Stimulated activated CD8-positive, alpha-beta memory T cell treated with anti-CD3 and anti-CD28 coated beads, Interleukin-15, amount 100 ng/mL, for 48 hours (primary cell): Measurements from ENCODE around the gene CLINT1.
"Not testable (repeated sequence)": the region's sequence is repeated elsewhere in the genome, so short reads cannot be mapped to it uniquely, and the experiment has no call there.

Experiments
- DNase-seq, 2 donors: peaks; one replicate each; pipeline ENCODE4 v3.0.0-alpha.2; 2020; ENCODE audit warnings: low read depth in 2 of 2

Gene CLINT1

GRCh38 chr5:157858527-157859226, at the start of gene CLINT1:
TSS of gene CLINT1 (minus strand) at chr5:157859145. CDS start at chr5:157858970, 175 bp downstream.
- DNase-seq: peak; percentile 82

- no peak for DNase-seq
Measured at GRCh38 chr5:157908459-157908858, 49.5 kb upstream of the CLINT1 start.

GRCh38 chr5:157907479-157907878, 48.5 kb upstream of the CLINT1 start:
- DNase-seq: no peak

GRCh38 chr5:157903117-157903450, 44.1 kb upstream of the CLINT1 start:
- DNase-seq: no peak

- DNase-seq: no peak
Measured at GRCh38 chr5:157902449-157903116, 43.6 kb upstream of the CLINT1 start.

- DNase-seq: no peak
Measured at GRCh38 chr5:157900644-157901043, 41.7 kb upstream of the CLINT1 start.

GRCh38 chr5:157893611-157894010, 34.7 kb upstream of the CLINT1 start:
- DNase-seq: no peak

- DNase-seq: no peak
Measured at GRCh38 chr5:157892974-157893373, 34.0 kb upstream of the CLINT1 start.

GRCh38 chr5:157890836-157891597, 32.1 kb upstream of the CLINT1 start:
- no peak for DNase-seq

GRCh38 chr5:157888814-157889532, 30.0 kb upstream of the CLINT1 start:
- DNase-seq: no peak

- no peak for DNase-seq
Measured at GRCh38 chr5:157886796-157887380, 27.9 kb upstream of the CLINT1 start.

- not testable (repeated sequence) for DNase-seq
Measured at GRCh38 chr5:157885051-157885450, 26.1 kb upstream of the CLINT1 start.

GRCh38 chr5:157881498-157881897, 22.6 kb upstream of the CLINT1 start:
- not testable (repeated sequence) for DNase-seq

- DNase-seq: no peak
Measured at GRCh38 chr5:157877821-157878220, 18.9 kb upstream of the CLINT1 start.

GRCh38 chr5:157874861-157875260, 15.9 kb upstream of the CLINT1 start:
- no peak for DNase-seq

- DNase-seq: no peak
Measured at GRCh38 chr5:157870837-157871834, 12.2 kb upstream of the CLINT1 start.

GRCh38 chr5:157867751-157868387, 8.9 kb upstream of the CLINT1 start:
- DNase-seq: no peak

- DNase-seq: no peak
Measured at GRCh38 chr5:157866536-157866935, 7.6 kb upstream of the CLINT1 start.

- no peak for DNase-seq
Measured at GRCh38 chr5:157865781-157866180, 6.8 kb upstream of the CLINT1 start.

- no peak for DNase-seq
Measured at GRCh38 chr5:157864067-157864466, 5.1 kb upstream of the CLINT1 start.
